Right atrium auricular region (tissue), 2 donors: ENCODE data around the gene HLA-DMB. TPM values are rescaled to one million over a fixed set of nuclear protein-coding genes. Genes with fewer than 3 reads are reported as not detected.

Experiments used
- DNase-seq: peaks from one replicate; pipeline ENCODE4 v3.0.0-alpha.2; 2019; ENCODE audit warnings: low spot score
- H3K27ac ChIP-seq, 2 donors: fragments of 200-600 bp; sonication (generic); 1 replicate in 1 of 2; 2 replicates in 1 of 2; pipeline ENCODE4 v1.5.1; 2016 to 2019
- H3K27me3 ChIP-seq, 2 donors: fragments of 200-600 bp; sonication (generic); one replicate each; pipeline versions ENCODE4 v1.5.1 to v1.6.0; 2017 to 2019
- H3K36me3 ChIP-seq: fragments of 200-600 bp; sonication (generic); one replicate; pipeline ENCODE4 v1.5.1; 2016
- H3K4me1 ChIP-seq, 2 donors: fragments of 200-600 bp; sonication (generic); one replicate each; pipeline versions ENCODE4 v1.5.1 to v1.6.0; 2017 to 2019
- H3K4me3 ChIP-seq, 2 donors: fragments of 200-600 bp; sonication (generic); 1 replicate in 1 of 2; 2 replicates in 1 of 2; pipeline ENCODE4 v1.5.1; 2017 to 2019; ENCODE audit warnings: mild to moderate bottlenecking in 1 of 2, moderate library complexity in 1 of 2
- H3K9me3 ChIP-seq, 2 donors: fragments of 200-600 bp; sonication (generic); one replicate each; pipeline ENCODE4 v1.5.1; 2019
- CTCF ChIP-seq, 2 donors: fragments of 200-600 bp; sonication (generic); IDR thresholded peaks; one replicate each; pipeline ENCODE4 v1.5.1; 2019; ENCODE audit warnings: antibody characterized with exemption in 2 of 2
- total RNA-seq, 2 donors: library from RNA; depleted of rRNA; stranded (reverse); fragments of >200 nt; gene quantifications; one replicate each; pipeline ENCODE4 v1.1.0, GENCODE V29; 2016

Gene HLA-DMB
- total RNA-seq, 2 donors from 2014 or later = 3.6 to 12.9 TPM

GRCh38 chr6:32936239-32937152, 4.3 kb downstream of the HLA-DMB start:
- Histone ChIP-seq H3K27me3 (no peaks in the 10 kb centered on the region), H3K27ac (peak overlapping the region in 1 of 2 donors; percentile 15), H3K36me3 (no peaks in the 10 kb centered on the region), H3K4me1 (peaks cover 0 to 14% of the 10 kb centered on the region in 2 donors), H3K4me3 (no peak overlapping the region), H3K9me3 (no peaks in the 10 kb centered on the region)
- no peak for DNase-seq
- TF ChIP-seq CTCF (IDR thresholded peaks at IDR 0.05) = no peak

- Histone ChIP-seq H3K27me3 (no peaks in the 10 kb centered on the region), H3K36me3 (no peaks in the 10 kb centered on the region), H3K4me3 (no peak overlapping the region), H3K4me1 (peaks cover 0 to 6% of the 10 kb centered on the region in 2 donors), H3K27ac (no peak overlapping the region), H3K9me3 (no peaks in the 10 kb centered on the region)
- no peak for TF ChIP-seq CTCF (IDR thresholded peaks at IDR 0.05)
- no peak for DNase-seq
Observed at GRCh38 chr6:32935551-32936238, 5.1 kb downstream of the HLA-DMB start.

GRCh38 chr6:32933661-32934085, 7.2 kb downstream of the HLA-DMB start:
- H3K9me3 ChIP-seq = no peaks in the 10 kb centered on the region
- peak; percentile 58 to 86 for TF ChIP-seq CTCF (IDR thresholded peaks at IDR 0.05)
- H3K4me3 ChIP-seq = no peak overlapping the region
- DNase-seq = peak; percentile 88
- no peaks in the 10 kb centered on the region for H3K4me1 ChIP-seq
- no peaks in the 10 kb centered on the region for H3K27me3 ChIP-seq
- no peak overlapping the region for H3K27ac ChIP-seq
- H3K36me3 ChIP-seq = no peaks in the 10 kb centered on the region

- Histone ChIP-seq H3K4me3 (no peak overlapping the region), H3K36me3 (no peaks in the 10 kb centered on the region), H3K27me3 (no peaks in the 10 kb centered on the region), H3K27ac (no peak overlapping the region), H3K4me1 (no peaks in the 10 kb centered on the region), H3K9me3 (no peaks in the 10 kb centered on the region)
- DNase-seq = no peak
- TF ChIP-seq CTCF (IDR thresholded peaks at IDR 0.05) = no peak
Observed at GRCh38 chr6:32932132-32932868, 8.5 kb downstream of the HLA-DMB start.

GRCh38 chr6:32931211-32931610, 9.6 kb downstream of the HLA-DMB start:
- no peak for DNase-seq
- no peak for TF ChIP-seq CTCF (IDR thresholded peaks at IDR 0.05)
- H3K4me3 ChIP-seq = no peak overlapping the region
- no peaks in the 10 kb centered on the region for H3K4me1 ChIP-seq
- no peak overlapping the region for H3K27ac ChIP-seq
- no peaks in the 10 kb centered on the region for H3K9me3 ChIP-seq
- no peaks in the 10 kb centered on the region for H3K27me3 ChIP-seq
- no peaks in the 10 kb centered on the region for H3K36me3 ChIP-seq
